AG09319 (cell line): ENCODE measurements around the gene TMCC2.

Experiments
- DNase-seq: peaks from one replicate; pipeline ENCODE4 v3.0.0-alpha.2; 2010; ENCODE audit warnings: low read depth; ENCODE audit errors: extremely low read depth
- TF ChIP-seq, protein P1 (sequence below): IDR thresholded peaks from 2 replicates; pipeline ENCODE4 v1.5.1; 2011; ENCODE audit warnings: low read depth, mild to moderate bottlenecking, inconsistent platforms, low read length, moderate library complexity

The TMCC2 gene

DNA sequence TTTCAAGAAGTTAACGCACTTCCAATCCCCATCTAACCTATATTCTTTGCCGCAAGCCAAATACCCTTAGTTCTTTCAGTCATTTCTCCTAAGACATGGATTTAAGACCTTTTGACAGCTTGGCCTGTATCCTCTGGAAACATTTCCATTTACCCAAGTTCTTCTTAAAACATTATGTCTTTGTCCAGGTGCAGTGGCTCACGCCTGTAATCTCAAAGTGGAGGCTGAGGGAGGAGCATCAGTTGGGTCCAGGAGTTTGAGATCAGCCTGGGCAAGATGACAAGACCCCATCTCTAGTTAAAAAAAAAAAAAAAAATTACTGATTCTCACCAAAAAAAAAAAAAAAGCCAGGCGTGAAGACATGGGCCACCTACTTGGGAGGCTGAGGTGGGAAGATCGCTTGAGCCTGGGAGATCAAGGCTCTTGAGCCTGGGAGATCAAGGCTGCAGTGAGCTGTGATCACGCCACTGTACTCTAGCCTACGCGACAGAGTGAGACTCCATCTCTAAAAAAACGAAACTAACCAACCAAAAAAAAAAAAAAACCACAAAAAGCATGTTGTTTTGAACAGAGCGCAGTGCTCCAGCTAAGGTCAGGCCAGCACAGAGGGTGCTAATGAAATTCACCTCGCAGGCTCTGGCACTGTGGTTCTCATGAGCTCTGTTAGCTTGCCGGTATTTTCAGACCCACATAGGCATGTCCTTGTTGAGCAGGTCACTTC lies 57.8 kb downstream of the TMCC2 start:
- no peak for DNase-seq
- TF ChIP-seq, protein P1, sequence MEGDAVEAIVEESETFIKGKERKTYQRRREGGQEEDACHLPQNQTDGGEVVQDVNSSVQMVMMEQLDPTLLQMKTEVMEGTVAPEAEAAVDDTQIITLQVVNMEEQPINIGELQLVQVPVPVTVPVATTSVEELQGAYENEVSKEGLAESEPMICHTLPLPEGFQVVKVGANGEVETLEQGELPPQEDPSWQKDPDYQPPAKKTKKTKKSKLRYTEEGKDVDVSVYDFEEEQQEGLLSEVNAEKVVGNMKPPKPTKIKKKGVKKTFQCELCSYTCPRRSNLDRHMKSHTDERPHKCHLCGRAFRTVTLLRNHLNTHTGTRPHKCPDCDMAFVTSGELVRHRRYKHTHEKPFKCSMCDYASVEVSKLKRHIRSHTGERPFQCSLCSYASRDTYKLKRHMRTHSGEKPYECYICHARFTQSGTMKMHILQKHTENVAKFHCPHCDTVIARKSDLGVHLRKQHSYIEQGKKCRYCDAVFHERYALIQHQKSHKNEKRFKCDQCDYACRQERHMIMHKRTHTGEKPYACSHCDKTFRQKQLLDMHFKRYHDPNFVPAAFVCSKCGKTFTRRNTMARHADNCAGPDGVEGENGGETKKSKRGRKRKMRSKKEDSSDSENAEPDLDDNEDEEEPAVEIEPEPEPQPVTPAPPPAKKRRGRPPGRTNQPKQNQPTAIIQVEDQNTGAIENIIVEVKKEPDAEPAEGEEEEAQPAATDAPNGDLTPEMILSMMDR: no peak

DNA sequence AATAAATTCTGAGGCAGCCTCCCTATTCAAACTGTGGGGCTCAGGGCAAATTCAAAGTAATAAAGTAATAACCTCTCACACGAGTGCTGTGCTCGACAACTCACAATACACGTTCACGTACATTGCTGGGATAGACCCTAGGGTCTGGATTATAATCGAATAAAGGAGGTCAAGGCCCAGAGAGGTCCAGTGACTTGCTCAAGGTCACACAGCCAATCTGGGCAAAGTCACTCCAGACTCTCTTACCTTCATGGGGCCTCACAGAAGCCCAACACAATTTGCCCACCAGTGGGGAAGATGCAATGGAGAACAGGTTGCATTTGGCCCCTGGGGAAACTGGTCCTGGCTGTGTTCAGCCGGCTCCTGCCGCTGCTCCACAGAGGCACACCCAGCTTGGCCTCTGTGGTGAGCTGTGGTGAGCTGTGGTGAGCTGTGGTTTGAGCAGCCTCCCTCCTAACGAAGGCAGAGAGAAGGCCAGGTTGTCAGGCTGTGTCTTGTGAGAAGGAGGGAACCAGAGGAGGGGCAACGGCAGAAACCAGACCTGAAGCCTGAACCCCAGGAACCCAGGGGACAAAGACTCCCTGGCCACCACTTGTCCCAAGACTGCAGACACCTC lies 58.7 kb downstream of the TMCC2 start:
- no peak for DNase-seq
- TF ChIP-seq, protein P1: no peak

DNA sequence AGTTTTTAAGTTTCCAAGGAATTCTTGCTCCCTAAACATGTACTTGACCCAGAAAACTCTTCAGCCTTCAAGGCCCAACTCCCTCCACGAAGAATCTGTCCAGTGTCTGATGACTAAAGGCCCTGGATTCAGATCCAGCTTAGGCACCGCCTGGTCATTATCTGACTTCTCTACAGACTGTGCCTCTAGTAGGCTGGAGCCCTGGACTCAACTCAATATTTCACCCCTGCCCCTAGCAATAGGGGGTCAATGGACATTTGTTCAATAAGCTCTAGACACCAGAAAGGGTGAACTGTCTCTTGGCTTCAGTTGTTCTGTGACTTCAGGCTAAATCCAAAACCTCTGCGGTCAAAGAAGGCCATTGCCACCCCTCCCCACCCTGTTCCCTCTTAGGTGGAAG lies 59.3 kb downstream of the TMCC2 start:
- no peak for DNase-seq
- TF ChIP-seq, protein P1: no peak

DNA sequence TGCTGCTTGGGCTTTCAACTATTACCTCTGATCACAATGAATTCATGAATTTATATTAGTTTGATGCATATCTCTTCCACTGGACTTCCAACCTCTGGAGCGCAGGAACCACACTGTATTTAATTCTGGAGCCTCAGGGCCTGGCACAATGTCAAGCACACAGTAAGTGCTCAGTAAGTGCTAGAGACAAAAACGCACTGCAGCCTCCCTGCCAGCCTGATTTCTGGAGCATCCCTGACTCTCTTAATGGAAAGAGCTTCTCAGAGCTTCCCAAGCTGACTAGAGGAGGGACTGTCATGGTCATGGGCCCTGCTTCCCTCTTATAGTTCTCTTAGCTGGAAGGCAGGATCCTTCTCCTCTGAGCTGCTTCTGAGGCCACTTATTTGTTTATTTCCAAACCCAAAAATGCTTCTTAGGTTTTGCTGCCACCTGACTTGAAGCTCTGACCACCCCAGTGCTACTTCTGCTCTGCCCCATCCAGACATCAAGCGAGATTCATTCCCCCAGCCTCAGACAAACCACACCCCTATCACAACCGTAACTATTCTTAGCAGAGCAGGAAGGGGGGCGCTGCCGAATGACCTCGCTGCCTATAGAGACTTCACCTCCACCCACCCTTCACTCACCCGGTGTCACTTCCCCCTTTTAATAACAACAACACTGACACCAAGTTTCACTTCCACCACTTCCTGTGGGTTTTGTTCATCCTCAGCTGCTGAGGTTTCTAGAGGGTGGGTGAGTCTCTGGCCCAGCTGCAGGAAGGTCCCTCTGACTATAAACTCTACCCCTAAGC lies 60.2 kb downstream of the TMCC2 start:
- DNase-seq: no peak
- TF ChIP-seq, protein P1: no peak

DNA sequence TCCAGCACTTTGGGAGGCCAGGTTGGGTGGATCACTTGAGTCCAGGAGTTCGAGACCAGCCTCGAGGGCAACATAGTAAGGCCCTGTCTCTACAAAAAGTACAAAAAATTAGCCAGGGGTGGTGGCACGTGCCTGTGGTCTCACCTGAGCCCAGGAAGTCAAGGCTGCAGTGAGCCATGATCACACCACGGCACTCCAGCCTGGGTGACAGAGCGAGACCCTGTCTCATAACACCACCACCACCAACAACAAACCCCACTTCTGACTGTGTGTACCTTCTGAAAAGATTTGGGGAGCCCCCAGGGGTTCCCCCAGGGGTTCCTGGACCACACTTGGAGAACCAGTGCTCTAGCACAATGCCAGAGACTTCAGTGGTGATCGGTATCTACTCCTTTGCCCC lies 63.9 kb downstream of the TMCC2 start:
- TF ChIP-seq, protein P1: no peak
- DNase-seq: no peak

DNA sequence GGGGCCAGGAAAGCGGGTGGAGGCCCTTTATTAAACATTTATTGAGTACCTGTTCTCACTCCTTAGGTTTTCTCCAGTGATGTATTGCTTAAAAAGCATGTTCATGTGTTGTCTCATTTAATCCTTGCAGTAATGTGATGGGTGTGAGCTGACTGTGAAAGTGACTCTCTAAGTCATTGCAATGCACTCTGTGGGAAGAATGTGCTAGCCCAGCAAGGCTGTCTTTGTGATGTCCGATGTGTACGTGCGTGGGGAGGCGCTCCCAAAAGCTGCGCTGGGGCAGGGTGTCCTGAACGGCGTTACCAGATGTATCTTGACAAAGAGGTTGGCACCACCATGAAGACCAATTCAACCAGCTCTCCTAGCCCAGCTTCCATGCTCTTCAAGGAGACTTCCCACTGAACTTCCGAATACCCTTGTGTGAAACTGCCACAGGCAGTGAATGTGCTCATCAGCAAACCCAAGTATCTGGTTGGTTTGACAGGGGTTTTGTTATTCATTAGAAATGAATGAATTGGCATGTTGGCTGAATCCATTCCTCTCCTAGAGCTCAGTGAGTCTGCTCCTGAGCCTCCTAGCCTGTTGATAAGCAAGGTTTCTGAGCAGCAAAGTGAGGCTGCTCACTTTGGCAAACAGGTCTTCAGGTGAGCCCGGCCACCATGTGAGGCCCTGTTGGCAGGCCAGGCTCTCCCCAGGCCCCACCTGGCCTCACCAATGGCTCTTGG lies 65.8 kb downstream of the TMCC2 start:
- TF ChIP-seq, protein P1: no peak
- DNase-seq: no peak
